ENCODE measurements around the gene GLIS1.

- TF ChIP-seq EZH2 (IDR thresholded peaks at IDR 0.05; ENCODE audit: borderline replicate concordance, low read depth, low read length, poor library complexity, severe bottlenecking) (no peak), CTCF (conservative IDR thresholded peaks at IDR 0.05; ENCODE audit: low read depth, low read length) (no peak)
These were observed 105.8 kb downstream of the GLIS1 start for GRCh38 chr1:53633073-53633704.

All from A673 (cell line).